ENCODE data around the gene VPS72. TPM values are rescaled to one million over a fixed set of nuclear protein-coding genes. Genes with fewer than 3 reads are reported as not detected.
A peak's percentile ranks its signal among the peaks of the same experiment; 100 is the strongest.

Gene VPS72
- total RNA-seq, 1 experiment from 2014 or later: 103 TPM

GRCh38 chr1:151165738-151166504, 24.1 kb downstream of the VPS72 start, which contains the start of the genes LYSMD1 and SCNM1 (continued):
- TF ChIP-seq ZNF425 (CRISPR knock-in tag; conservative IDR thresholded peaks at IDR 0.05) (no peak), HMGXB4 (CRISPR knock-in tag; IDR thresholded peaks at IDR 0.05) (peak; percentile 66; the same call in 1 of the 2 replicates), EMX1 (CRISPR knock-in tag; IDR thresholded peaks at IDR 0.05) (no peak), GABPB1 (CRISPR knock-in tag; IDR thresholded peaks at IDR 0.05) (peak; percentile 94), TEAD1 (CRISPR knock-in tag; IDR thresholded peaks at IDR 0.05) (peak; percentile 79), NR2C2 (CRISPR knock-in tag; IDR thresholded peaks at IDR 0.05) (no peak), ZMAT4 (CRISPR knock-in tag; IDR thresholded peaks at IDR 0.05) (no peak), ATF2 (CRISPR knock-in tag; IDR thresholded peaks at IDR 0.05; ENCODE audit: borderline replicate concordance, low read depth) (no peak), ZSCAN18 (CRISPR knock-in tag; IDR thresholded peaks at IDR 0.05) (no peak), KAT7 (CRISPR knock-in tag; IDR thresholded peaks at IDR 0.05; ENCODE audit: borderline replicate concordance) (0 out of 2 replicates have a peak, but pooled peaks have one; percentile 22), JUN (CRISPR knock-in tag; IDR thresholded peaks at IDR 0.05) (no peak), AR (CRISPR knock-in tag; IDR thresholded peaks at IDR 0.05) (no peak), CTCF (IDR thresholded peaks at IDR 0.05) (no peak), ZNF532 (CRISPR knock-in tag; IDR thresholded peaks at IDR 0.05; ENCODE audit: borderline replicate concordance) (no peak), CDX4 (CRISPR knock-in tag; IDR thresholded peaks at IDR 0.05; ENCODE audit: borderline replicate concordance) (no peak), E2F1 (CRISPR knock-in tag; IDR thresholded peaks at IDR 0.05) (no peak), CREM (CRISPR knock-in tag; IDR thresholded peaks at IDR 0.05) (peak; percentile 85), SP1 (CRISPR knock-in tag; conservative IDR thresholded peaks at IDR 0.05) (peak; percentile 84), ZNF232 (CRISPR knock-in tag; IDR thresholded peaks at IDR 0.05) (peak; percentile 88; the same call in 1 of the 2 replicates)
